B cell (primary cell): ENCODE data around the gene TENT4B. TPM values are rescaled to one million over a fixed set of nuclear protein-coding genes. Genes with fewer than 3 reads are reported as not detected.

Experiments used
- ATAC-seq: fragments of 200-7000 bp; cut with Tn5 transposase; one replicate; pipeline ENCODE4 v1.10.0; 2021; ENCODE audit warnings: low read depth, mild to moderate bottlenecking, moderate number of reproducible peaks, moderate library complexity
- CTCF ChIA-PET: fragments of 350-600 bp; sonication (Branson Sonifier 250); formaldehyde crosslinking; loops from one replicate; lab custom pipeline; 2021; ENCODE audit warnings: antibody characterized with exemption, inconsistent platforms; lab: Charles Lee
- POLR2A ChIA-PET: fragments of 350-600 bp; sonication (Branson Sonifier 250); formaldehyde crosslinking; loops from one replicate; lab custom pipeline; 2021; ENCODE audit warnings: antibody characterized with exemption; lab: Charles Lee
- DNase-seq: peaks from one replicate; pipeline ENCODE4 v3.0.0; 2013
- H2AFZ ChIP-seq: 2 replicates; pipeline ENCODE4 v1.6.1; 2012; ENCODE audit warnings: mild to moderate bottlenecking, low read depth, low read length; ENCODE audit not compliant: insufficient read depth, poor library complexity, severe bottlenecking
- H3K27ac ChIP-seq, 2 donors: 1 replicate in 1 of 2; 2 replicates in 1 of 2; pipeline ENCODE4 v1.5.1; 2012 to 2013; ENCODE audit warnings: low read length in 2 of 2, mild to moderate bottlenecking in 2 of 2, moderate library complexity in 1 of 2
- H3K27me3 ChIP-seq, 4 experiments: fragments of 200-600 bp in 1 of 4; sonication (generic) in 1 of 4; replicated peaks in 1 of 4; 1 replicate in 2 of 4; 2 replicates in 2 of 4; pipeline versions ENCODE4 v1.6.1 to v1.7.0; 2013 to 2016; ENCODE audit warnings: low read length in 3 of 4, mild to moderate bottlenecking in 2 of 4, mixed read lengths in 1 of 4, moderate library complexity in 1 of 4; ENCODE audit not compliant: insufficient read depth in 4 of 4, control insufficient read depth in 3 of 4; ENCODE audit errors: control extremely low read depth in 1 of 4
- H3K36me3 ChIP-seq, 2 experiments: replicated peaks in 1 of 2; 1 replicate in 1 of 2; 2 replicates in 1 of 2; pipeline versions ENCODE4 v1.6.1 to v1.7.1; 2013; ENCODE audit warnings: low read length in 1 of 2; ENCODE audit not compliant: insufficient read depth in 2 of 2, control insufficient read depth in 1 of 2; ENCODE audit errors: control extremely low read depth in 1 of 2, extremely low read depth in 1 of 2
- H3K4me1 ChIP-seq, 2 donors: fragments of 200-600 bp in 1 of 2; sonication (generic) in 1 of 2; 1 replicate in 1 of 2; 2 replicates in 1 of 2; pipeline versions ENCODE4 v1.5.1 to v1.6.1; 2013 to 2017; ENCODE audit warnings: low read length in 2 of 2; ENCODE audit not compliant: control insufficient read depth in 2 of 2, insufficient read depth in 2 of 2
- H3K4me2 ChIP-seq: replicated peaks from 2 replicates; pipeline ENCODE3; 2012; ENCODE audit warnings: mild to moderate bottlenecking, low read depth, low read length; ENCODE audit not compliant: poor library complexity, severe bottlenecking
- H3K4me3 ChIP-seq, 5 experiments: fragments of 200-600 bp in 1 of 5; sonication (generic) in 1 of 5; 1 replicate in 3 of 5; 2 replicates in 2 of 5; pipeline versions ENCODE4 v1.5.1 to v1.7.0; 2011 to 2016; ENCODE audit warnings: low read length in 4 of 5, mild to moderate bottlenecking in 4 of 5, low read depth in 2 of 5, control low read depth in 1 of 5, moderate library complexity in 1 of 5; ENCODE audit not compliant: insufficient read depth in 1 of 5; ENCODE audit errors: control extremely low read depth in 1 of 5, extremely low read depth in 1 of 5
- H3K79me2 ChIP-seq: fragments of 200-600 bp; sonication (generic); one replicate; pipeline ENCODE4 v1.6.0; 2016; ENCODE audit warnings: low read length; ENCODE audit not compliant: control insufficient read depth, insufficient read depth
- H3K9ac ChIP-seq: fragments of 200-600 bp; sonication (generic); 2 replicates; pipeline ENCODE4 v1.6.1; 2017; ENCODE audit warnings: mild to moderate bottlenecking, low read length, moderate library complexity
- H3K9me3 ChIP-seq, 3 donors: one replicate each; pipeline versions ENCODE4 v1.6.1 to v1.7.1; 2013; ENCODE audit warnings: low read length in 2 of 3; ENCODE audit not compliant: control insufficient read depth in 2 of 3, insufficient read depth in 1 of 3; ENCODE audit errors: control extremely low read depth in 1 of 3
- H4K20me1 ChIP-seq: 2 replicates; pipeline ENCODE4 v1.6.0; 2012; ENCODE audit warnings: mild to moderate bottlenecking, low read length; ENCODE audit not compliant: insufficient read depth, control insufficient read depth, poor library complexity, severe bottlenecking
- H3K27ac Mint-ChIP-seq: one replicate; pipeline ENCODE4 v1.8.0; 2021; ENCODE audit warnings: mixed read lengths
- H3K27me3 Mint-ChIP-seq: one replicate; pipeline ENCODE4 v1.8.0; 2021; ENCODE audit warnings: mixed read lengths
- H3K4me1 Mint-ChIP-seq: one replicate; pipeline ENCODE4 v1.8.0; 2021; ENCODE audit warnings: mixed read lengths
- H3K4me3 Mint-ChIP-seq: one replicate; pipeline ENCODE4 v1.8.0; 2021; ENCODE audit warnings: mixed read lengths
- H3K9me3 Mint-ChIP-seq: one replicate; pipeline ENCODE4 v1.8.0; 2022; ENCODE audit warnings: mixed read lengths; ENCODE audit not compliant: insufficient read depth
- EZH2 ChIP-seq: IDR thresholded peaks from 2 replicates; pipeline ENCODE4 v1.6.1; 2012; ENCODE audit warnings: borderline replicate concordance, low read depth, mild to moderate bottlenecking, moderate library complexity, low read length; ENCODE audit not compliant: insufficient read depth, poor library complexity, severe bottlenecking
- WGBS: methylation state at CpG from one replicate; pipeline ENCODE4 v1.1.5; 2013; ENCODE audit warnings: missing lambda C conversion rate; ENCODE audit not compliant: insufficient coverage; 5-methylcytosine and 5-hydroxymethylcytosine counted together
- intact Hi-C: fragments of 100-400 bp; cut with micrococcal nuclease; formaldehyde crosslinking; loops from one replicate; pipeline ENCODE4 v1.10.0; 2022
- polyA plus RNA-seq: library from polyadenylated mRNA; depleted of rRNA; stranded (reverse); fragments of >200 nt; gene quantifications from 2 replicates; pipeline ENCODE4 v1.2.3, GENCODE V29; 2012
- total RNA-seq, 2 donors: library from RNA; stranded (reverse); fragments of 120-200 nt in 1 of 2; gene quantifications; 1 replicate in 1 of 2; 2 replicates in 1 of 2; pipeline versions ENCODE4 v1.2.3 to v1.2.4, GENCODE V29; 2013 to 2022
- TF ChIP-seq, protein P1 (sequence below): fragments of 200-600 bp; IDR thresholded peaks from one replicate; pipeline ENCODE4 v1.8.0; 2022; ENCODE audit warnings: antibody characterized with exemption, mild to moderate bottlenecking

Gene TENT4B
- total and polyA plus RNA-seq, 2 donors (not counting 1 experiment from before 2014, with no cell fraction given) = 6.1 to 17.1 TPM

- H3K9ac ChIP-seq = no peak overlapping the region
- Mint-ChIP-seq H3K27me3 (no peaks in the 10 kb centered on the region), H3K4me1 (peaks cover 71% of the 10 kb centered on the region), H3K4me3 (peak overlapping the region; percentile 98), H3K27ac (peak overlapping the region; percentile 100), H3K9me3 (no peaks in the 10 kb centered on the region)
- H3K36me3 ChIP-seq = no peaks in the 10 kb centered on the region
- ChIA-PET CTCF (interaction anchor here (1.8 to 8.8 kb wide), 9 partner anchors 8 to 82 kb away, joined by 4 to 63 read pairs (median 27); partner anchors contain the start of gene ADCY7), POLR2A (interaction anchor here (2.0 to 3.8 kb wide), 3 partner anchors 10 to 26 kb away, joined by 5 to 39 read pairs (median 19); no protein-coding TSS in a partner anchor)
- no peaks in the 10 kb centered on the region for H3K27me3 ChIP-seq
- DNase-seq = no peak
- H3K4me3 ChIP-seq = no peak overlapping the region
- intact Hi-C loops = no loop called here
- no peak overlapping the region for H2AFZ ChIP-seq
- peaks cover 64% of the 10 kb centered on the region for H3K79me2 ChIP-seq
- ATAC-seq = no peak
- H3K9me3 ChIP-seq = no peaks in the 10 kb centered on the region
- peak overlapping the region; percentile 90 for H3K4me2 ChIP-seq
- no peaks in the 10 kb centered on the region for H4K20me1 ChIP-seq
- peaks cover 61 to 71% of the 10 kb centered on the region in 2 donors for H3K4me1 ChIP-seq
- peak overlapping the region; percentile 93 to 97 for H3K27ac ChIP-seq
- 55% methylated on average over 3 of the region's 5 CpGs for WGBS
- no peak for TF ChIP-seq EZH2
- TF ChIP-seq, protein P1, sequence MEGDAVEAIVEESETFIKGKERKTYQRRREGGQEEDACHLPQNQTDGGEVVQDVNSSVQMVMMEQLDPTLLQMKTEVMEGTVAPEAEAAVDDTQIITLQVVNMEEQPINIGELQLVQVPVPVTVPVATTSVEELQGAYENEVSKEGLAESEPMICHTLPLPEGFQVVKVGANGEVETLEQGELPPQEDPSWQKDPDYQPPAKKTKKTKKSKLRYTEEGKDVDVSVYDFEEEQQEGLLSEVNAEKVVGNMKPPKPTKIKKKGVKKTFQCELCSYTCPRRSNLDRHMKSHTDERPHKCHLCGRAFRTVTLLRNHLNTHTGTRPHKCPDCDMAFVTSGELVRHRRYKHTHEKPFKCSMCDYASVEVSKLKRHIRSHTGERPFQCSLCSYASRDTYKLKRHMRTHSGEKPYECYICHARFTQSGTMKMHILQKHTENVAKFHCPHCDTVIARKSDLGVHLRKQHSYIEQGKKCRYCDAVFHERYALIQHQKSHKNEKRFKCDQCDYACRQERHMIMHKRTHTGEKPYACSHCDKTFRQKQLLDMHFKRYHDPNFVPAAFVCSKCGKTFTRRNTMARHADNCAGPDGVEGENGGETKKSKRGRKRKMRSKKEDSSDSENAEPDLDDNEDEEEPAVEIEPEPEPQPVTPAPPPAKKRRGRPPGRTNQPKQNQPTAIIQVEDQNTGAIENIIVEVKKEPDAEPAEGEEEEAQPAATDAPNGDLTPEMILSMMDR = no peak
Measured at GRCh38 chr16:50272687-50273381, 119.7 kb downstream of the TENT4B start.

DNA sequence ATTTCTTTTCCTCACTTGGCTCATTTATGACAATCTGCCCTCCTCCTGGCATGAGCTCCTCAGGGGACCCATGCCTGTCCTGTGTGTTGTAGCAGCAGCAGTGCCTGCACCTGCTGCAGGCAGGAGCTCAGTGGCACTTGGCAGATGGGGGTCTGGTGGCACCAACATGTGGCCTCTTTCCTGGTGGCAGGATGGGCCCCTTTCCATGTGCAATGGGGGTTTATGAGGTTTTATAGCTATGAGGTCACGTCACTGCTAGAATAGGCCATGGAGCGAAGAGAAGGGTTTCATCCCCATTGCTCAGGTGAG lies 120.2 kb downstream of the TENT4B start:
- Histone ChIP-seq H3K4me1 (peaks cover 61 to 71% of the 10 kb centered on the region in 2 donors), H3K4me2 (peak overlapping the region; percentile 90), H3K9ac (peak overlapping the region; percentile 87), H3K36me3 (no peaks in the 10 kb centered on the region), H3K27ac (peak overlapping the region; percentile 93 to 97), H3K9me3 (no peaks in the 10 kb centered on the region), H3K4me3 (peak overlapping the region in 2 of 5 experiments; percentile 73 to 84), H4K20me1 (no peaks in the 10 kb centered on the region), H3K27me3 (no peaks in the 10 kb centered on the region), H3K79me2 (peaks cover 67% of the 10 kb centered on the region), H2AFZ (peak overlapping the region; percentile 64)
- DNase-seq (no peak), ATAC-seq (no peak)
- peak overlapping the region; percentile 100 for H3K27ac Mint-ChIP-seq
- no peaks in the 10 kb centered on the region for H3K27me3 Mint-ChIP-seq
- peak overlapping the region; percentile 98 for H3K4me3 Mint-ChIP-seq
- ChIA-PET CTCF (interaction anchor here (0.8 to 8.8 kb wide), 10 partner anchors 9 to 392 kb away, joined by 3 to 63 read pairs (median 21); partner anchors contain the start of gene ADCY7), POLR2A (interaction anchor here (1.0 to 3.8 kb wide), 8 partner anchors 7 to 408 kb away, joined by 3 to 39 read pairs (median 6); partner anchors contain the start of genes ADCY7 and SNX20)
- WGBS = 71% methylated on average over 2 of the region's 2 CpGs
- intact Hi-C loops = no loop called here
- H3K9me3 Mint-ChIP-seq = peaks cover 3% of the 10 kb centered on the region
- peaks cover 72% of the 10 kb centered on the region for H3K4me1 Mint-ChIP-seq
- TF ChIP-seq, protein P1 = no peak
- TF ChIP-seq EZH2 = no peak
